Forelimb muscle (tissue), 1 donor: Measurements from ENCODE around the gene ARMC8. TPM values are rescaled to one million over a fixed set of nuclear protein-coding genes. Genes with fewer than 3 reads are reported as not detected.

Experiments used
- DNase-seq: peaks from one replicate; pipeline ENCODE4 v3.0.0-alpha.2; 2013; ENCODE audit warnings: low read depth
- polyA plus RNA-seq: library from polyadenylated mRNA; unstranded; fragments of 120-200 nt; gene quantifications from one replicate; pipeline ENCODE4 v1.2.1, GENCODE V29; 2013; ENCODE audit not compliant: insufficient read length

ARMC8 gene
- polyA plus RNA-seq, 1 donor, result 43.7 TPM

DNA sequence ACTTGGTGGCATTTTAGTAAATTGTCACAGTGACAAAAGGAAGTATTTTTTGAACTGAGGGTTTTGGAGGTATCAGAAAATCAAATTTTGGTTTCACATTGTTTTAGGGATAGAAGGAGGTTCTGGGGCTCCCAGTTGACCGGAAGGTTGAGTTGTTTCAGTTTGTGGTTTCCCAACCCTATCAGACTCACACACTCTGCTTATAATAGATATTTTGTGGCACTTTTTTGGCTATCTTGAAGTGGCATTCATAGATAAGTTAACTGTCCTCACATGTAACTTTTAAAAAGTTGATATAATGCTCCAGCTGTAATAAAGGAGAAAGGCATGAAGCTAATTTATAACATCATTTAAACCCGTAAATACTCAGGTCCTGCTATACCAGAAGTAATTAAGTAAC, 12.8 kb downstream of the ARMC8 start:
- no peak for DNase-seq

DNA sequence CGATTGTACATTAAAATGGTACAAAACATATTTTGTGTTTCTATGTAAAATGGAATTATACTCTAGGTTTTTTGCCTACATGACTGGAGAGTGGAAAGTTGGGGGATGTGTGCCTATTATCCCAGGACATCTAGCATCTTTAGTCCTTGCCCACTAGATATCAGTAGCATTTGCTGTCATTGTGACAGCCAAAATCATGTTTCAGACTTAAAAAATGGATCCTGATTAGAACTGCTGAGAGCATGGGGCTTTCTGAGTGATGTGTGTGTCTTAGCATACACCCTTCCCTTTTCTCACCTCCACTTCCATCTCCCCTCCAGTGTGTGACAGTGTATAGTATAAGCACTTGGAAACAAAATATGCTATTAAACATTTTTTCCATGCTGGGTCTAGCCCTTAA, 13.3 kb downstream of the ARMC8 start:
- no peak for DNase-seq

- DNase-seq, result no peak
These were observed 16.0 kb downstream of the ARMC8 start for GRCh38 chr3:138202945-138203701.

DNA sequence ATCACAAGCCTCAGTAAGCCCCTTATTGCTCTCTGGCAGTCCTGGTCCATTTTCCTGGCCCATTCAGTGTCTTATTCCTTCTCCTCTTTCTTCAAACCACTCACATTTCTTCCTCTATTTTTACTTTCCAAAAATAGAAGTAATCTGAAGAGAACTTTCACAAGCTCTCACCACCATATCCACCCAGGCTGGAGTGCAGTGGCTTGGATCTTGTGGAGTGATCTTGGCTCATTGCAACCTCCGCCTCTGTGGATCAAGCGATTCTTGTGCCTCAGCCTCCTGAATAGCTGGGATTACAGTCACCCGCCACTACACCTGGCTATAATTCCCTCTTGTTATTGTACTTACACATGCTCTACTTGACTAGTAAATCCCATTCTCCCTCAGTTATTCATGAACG, 16.8 kb downstream of the ARMC8 start:
- DNase-seq, result no peak

DNA sequence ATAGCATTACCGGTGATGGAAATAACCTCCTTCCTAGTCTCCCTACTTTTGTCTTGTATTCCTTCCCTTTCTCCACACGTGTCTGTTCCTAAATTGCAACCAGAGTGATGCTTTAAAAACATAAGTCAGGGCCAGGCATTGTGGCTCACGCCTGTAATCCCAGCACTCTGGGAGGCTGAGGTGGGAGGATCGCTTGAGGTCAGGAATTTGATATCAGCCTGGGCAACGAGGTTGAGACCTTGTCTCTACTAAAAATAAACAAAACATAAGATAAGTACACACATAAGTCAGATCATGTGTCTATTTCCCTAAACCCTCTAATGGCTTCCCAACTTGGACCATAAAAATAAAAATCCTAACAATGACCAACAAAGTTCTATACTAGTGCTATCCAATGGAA, 18.4 kb downstream of the ARMC8 start:
- DNase-seq, result no peak

GRCh38 chr3:138206196-138206595, 19.1 kb downstream of the ARMC8 start:
- no peak for DNase-seq

- no peak for DNase-seq
These were observed 23.4 kb downstream of the ARMC8 start for GRCh38 chr3:138210528-138210927.

GRCh38 chr3:138213398-138214085, 26.4 kb downstream of the ARMC8 start:
- no peak for DNase-seq

- DNase-seq, result no peak
These were observed 32.2 kb downstream of the ARMC8 start for GRCh38 chr3:138219255-138219654.

DNA sequence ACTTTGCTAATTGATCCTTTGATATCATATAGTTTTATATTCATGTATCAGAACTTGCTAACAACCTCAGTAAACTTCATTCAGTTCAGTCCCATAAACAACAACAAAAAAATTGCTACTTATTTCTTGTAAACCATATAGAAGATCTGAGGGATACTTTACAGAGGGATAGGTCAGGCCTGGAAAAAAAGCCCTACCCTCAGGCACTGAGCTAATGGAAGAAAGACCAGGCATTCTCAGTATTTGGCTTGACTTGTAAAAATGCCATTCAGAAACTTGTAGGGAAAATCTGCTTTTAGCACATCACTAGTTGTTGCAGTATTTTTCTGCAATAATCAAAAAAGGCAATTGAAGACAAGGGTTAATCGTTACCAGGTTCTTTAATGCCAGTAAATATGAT, 33.1 kb downstream of the ARMC8 start:
- DNase-seq, result no peak

DNA sequence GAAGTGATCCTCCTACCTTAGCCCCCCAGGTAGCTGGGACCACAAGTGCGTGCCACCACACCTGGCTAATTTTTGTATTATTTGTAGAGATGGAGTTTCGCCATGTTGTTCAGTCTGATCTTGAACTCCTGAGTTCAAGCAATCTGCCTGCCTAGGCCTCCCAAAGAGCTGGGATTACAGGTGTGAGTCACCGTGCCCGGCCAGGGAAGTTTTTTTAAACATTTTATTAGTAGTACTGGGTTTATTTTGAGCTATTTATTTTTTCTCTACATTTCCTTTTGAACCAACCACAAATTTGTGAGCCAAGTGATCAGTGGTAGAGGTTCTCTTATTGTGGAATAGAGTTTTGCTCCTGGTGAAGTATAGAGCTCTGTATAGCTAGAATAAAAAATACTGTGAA, 33.7 kb downstream of the ARMC8 start:
- no peak for DNase-seq

DNA sequence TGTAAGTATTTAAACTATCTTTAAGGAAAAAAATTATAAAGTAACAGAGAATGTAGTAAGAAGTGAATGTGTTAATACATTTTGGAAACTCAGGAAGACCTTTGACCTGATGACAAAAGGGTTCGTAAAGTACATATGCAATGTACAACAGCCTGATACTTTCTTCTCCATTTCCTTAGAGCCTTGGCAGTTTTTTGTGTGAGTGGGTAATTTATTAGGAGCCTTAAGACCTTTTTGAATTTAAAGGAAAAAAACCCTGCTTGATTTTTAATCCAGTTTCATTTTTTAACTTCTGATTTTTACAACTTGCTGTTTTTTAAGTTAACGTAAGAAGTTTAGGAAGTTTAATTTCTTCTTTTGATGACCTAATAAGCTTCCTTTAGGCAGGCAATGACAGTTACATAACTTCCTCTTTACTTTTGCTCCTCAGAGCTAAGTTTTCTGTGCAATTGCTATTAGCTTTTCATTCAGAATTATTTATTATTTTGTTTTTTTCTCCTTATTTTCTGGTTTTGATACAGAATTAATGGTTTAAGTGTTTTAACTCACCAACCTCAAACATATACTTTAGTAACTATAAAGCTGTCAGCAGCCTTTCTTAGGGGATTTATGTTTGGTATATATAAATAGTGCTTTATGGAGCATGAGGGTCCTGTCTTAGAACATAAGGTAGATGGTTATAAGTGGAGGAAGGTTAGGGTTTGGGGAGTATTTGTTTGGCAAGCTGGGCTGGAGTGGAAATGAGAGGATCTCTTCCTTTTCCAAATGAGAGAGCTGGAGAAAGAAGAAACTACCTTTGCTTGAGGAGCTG, 35.2 kb downstream of the ARMC8 start:
- DNase-seq, result no peak

DNA sequence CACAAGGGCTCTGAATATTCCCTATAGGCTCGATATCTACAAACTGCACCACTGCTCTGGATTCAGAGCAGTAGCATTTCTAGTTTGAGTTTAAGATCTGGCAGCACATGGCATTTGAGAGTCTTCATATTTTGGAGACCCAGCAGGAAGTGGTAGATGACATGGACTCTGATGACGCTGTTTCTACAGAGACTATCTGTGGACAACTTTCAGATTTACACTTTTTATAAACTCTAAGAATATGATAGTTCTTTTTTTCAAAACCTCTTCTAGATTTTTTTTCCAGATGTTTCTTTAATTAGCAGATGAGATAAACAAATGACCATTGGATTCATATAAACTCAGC, 35.8 kb downstream of the ARMC8 start:
- no peak for DNase-seq

- DNase-seq, result no peak
These were observed 40.5 kb downstream of the ARMC8 start for GRCh38 chr3:138227650-138228049.

- DNase-seq, result no peak
These were observed 43.4 kb downstream of the ARMC8 start for GRCh38 chr3:138230525-138230924.

DNA sequence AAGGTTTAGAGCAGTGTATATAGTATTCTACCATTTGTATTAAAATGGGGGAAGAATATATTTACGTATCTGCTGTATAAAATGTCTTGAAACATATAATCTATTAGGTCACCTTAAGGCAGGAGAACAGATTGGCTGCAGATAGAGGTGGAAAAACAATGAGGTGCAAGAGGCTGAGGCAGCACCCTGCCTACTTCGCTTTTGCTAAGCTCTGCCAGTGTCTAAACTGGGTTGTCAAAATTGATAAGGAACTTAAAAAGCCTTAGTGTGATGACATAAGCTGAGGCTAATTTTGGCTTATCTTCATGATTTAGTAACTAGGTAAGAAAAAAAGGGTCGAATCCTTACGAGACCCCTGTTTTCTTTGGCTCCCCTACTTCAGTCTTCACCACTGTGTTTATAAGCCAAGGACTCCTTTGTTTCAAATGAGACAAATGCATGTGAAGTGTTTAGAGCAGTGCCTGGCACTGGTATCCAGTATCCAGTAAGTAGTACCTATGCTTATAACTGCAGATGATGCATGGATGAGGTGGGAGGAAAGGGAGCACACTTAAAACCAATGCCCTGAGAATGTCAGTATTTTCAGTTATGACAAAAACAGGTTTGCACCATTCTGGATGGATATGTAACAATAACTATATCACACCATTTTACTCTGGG, 45.7 kb downstream of the ARMC8 start:
- no peak for DNase-seq

- no peak for DNase-seq
These were observed 47.5 kb downstream of the ARMC8 start for GRCh38 chr3:138234401-138235179.

GRCh38 chr3:138238711-138239110, 51.6 kb downstream of the ARMC8 start:
- no peak for DNase-seq

DNA sequence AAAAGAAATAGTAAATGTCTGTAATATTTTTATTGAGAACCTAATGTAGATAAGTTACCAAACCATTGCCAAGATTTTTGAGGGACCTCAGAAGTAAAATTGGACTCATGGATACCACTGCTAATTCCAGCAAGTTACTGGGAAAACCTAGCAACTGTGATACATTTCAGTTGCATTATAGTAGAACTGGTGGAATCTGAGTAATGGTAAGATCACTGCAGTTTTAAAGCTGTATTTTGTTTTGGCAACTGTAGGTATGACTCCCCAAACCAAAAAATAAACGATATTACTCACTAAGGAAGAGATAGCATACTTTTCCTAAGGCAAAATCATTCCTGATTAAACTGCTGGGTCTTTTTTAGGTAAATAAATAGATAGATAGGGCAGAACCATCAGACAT, 54.0 kb downstream of the ARMC8 start:
- DNase-seq, result no peak

- DNase-seq, result no peak
These were observed 54.6 kb downstream of the ARMC8 start for GRCh38 chr3:138241676-138242075.

DNA sequence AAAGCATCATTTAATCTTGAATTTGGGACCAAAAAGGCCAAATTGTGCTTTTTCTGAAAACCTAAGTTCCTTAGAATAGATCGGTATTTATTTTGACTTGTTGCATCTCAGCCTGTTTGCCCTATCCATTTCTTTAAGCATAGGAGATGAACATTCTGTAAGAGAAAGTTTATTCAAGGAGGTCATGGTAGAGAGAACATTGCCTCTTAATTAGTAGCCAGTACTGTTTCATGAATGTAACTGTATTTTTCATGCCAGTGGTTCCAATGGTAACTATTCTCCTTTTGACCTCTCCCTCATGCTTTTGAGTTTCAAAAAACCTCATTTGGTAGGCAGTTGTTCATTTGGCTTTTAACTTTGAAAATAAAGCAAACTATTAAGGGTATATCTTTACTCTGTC, 55.4 kb downstream of the ARMC8 start:
- DNase-seq, result no peak
